ENCODE data around the gene BTC. TPM values are rescaled to one million over a fixed set of nuclear protein-coding genes. Genes with fewer than 3 reads are reported as not detected.

The BTC gene
- polyA plus RNA-seq, 1 of the 3 experiments (the other 2 are of a cell fraction): not detected

DNA sequence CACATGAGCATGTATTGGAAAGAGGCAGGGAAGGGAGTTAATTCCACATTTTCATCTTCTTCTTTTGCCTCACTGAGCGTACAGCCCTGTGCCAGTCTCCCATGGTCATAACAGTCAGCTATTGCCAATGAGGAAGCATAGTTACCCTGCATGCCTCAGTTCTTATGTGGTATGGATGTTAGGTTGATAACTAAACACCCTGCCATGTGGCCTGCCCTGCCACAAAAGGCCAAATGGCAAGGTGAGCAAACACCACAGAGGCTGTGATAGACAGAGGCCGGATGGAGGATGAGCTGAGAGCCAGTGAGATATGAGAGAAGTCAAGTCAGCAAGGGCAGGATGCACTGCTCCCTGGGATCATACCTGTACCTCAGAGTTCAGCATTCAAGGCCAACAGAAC is 59.3 kb downstream of the BTC start:
- DNase-seq: no peak
- H3K4me3 ChIP-seq (ENCODE audit: low read depth in 2 of 2, low read length in 1 of 2): no peak overlapping the region
- H3K27me3 ChIP-seq (ENCODE audit: insufficient read depth): no peaks in the 10 kb centered on the region
- no peaks in the 10 kb centered on the region for H3K9me3 ChIP-seq
- no peaks in the 10 kb centered on the region for H3K79me2 ChIP-seq (ENCODE audit: insufficient read depth)
- WGBS (ENCODE audit: low lambda C conversion rate): 18% methylated on average over 2 of the region's 2 CpGs
- POLR2A ChIA-PET: no interaction called here
- no peaks in the 10 kb centered on the region for H3K36me3 ChIP-seq (replicated peaks in 1 of 2; ENCODE audit: control insufficient read depth in 1 of 2, insufficient read depth in 2 of 2, low read length in 1 of 2)
- no peaks in the 10 kb centered on the region for H4K20me1 ChIP-seq (ENCODE audit: insufficient read depth)
- H2AFZ ChIP-seq (ENCODE audit: low read depth): no peak overlapping the region
- TF ChIP-seq, protein P1, sequence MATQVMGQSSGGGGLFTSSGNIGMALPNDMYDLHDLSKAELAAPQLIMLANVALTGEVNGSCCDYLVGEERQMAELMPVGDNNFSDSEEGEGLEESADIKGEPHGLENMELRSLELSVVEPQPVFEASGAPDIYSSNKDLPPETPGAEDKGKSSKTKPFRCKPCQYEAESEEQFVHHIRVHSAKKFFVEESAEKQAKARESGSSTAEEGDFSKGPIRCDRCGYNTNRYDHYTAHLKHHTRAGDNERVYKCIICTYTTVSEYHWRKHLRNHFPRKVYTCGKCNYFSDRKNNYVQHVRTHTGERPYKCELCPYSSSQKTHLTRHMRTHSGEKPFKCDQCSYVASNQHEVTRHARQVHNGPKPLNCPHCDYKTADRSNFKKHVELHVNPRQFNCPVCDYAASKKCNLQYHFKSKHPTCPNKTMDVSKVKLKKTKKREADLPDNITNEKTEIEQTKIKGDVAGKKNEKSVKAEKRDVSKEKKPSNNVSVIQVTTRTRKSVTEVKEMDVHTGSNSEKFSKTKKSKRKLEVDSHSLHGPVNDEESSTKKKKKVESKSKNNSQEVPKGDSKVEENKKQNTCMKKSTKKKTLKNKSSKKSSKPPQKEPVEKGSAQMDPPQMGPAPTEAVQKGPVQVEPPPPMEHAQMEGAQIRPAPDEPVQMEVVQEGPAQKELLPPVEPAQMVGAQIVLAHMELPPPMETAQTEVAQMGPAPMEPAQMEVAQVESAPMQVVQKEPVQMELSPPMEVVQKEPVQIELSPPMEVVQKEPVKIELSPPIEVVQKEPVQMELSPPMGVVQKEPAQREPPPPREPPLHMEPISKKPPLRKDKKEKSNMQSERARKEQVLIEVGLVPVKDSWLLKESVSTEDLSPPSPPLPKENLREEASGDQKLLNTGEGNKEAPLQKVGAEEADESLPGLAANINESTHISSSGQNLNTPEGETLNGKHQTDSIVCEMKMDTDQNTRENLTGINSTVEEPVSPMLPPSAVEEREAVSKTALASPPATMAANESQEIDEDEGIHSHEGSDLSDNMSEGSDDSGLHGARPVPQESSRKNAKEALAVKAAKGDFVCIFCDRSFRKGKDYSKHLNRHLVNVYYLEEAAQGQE (IDR thresholded peaks at IDR 0.05; ENCODE audit: low read depth, low read length): no peak
- no peak for TF ChIP-seq YY1 (IDR thresholded peaks at IDR 0.05; ENCODE audit: low read depth)
- no peak for TF ChIP-seq RAD21 (IDR thresholded peaks at IDR 0.05; ENCODE audit: low read length)
- no peak for TF ChIP-seq TEAD4 (IDR thresholded peaks at IDR 0.05; ENCODE audit: borderline replicate concordance, insufficient read depth)
- no peak for TF ChIP-seq RCOR1 (IDR thresholded peaks at IDR 0.05; ENCODE audit: low read length)
- TF ChIP-seq GABPA (IDR thresholded peaks at IDR 0.05; ENCODE audit: low read depth): no peak
- TF ChIP-seq USF1 (IDR thresholded peaks at IDR 0.05; ENCODE audit: borderline replicate concordance, low read depth): no peak
- no peak for TF ChIP-seq USF2 (IDR thresholded peaks at IDR 0.05; ENCODE audit: borderline replicate concordance, low read depth, low read length)
- no peak for TF ChIP-seq RXRA (IDR thresholded peaks at IDR 0.05; ENCODE audit: borderline replicate concordance, low read depth)
- TF ChIP-seq POLR2AphosphoS5 (IDR thresholded peaks at IDR 0.05; ENCODE audit: low read depth, low read length): no peak
- no peak for TF ChIP-seq FOSL2 (IDR thresholded peaks at IDR 0.05; ENCODE audit: borderline replicate concordance, low read depth)
- no peak for TF ChIP-seq MAX (IDR thresholded peaks at IDR 0.05; ENCODE audit: low read depth)
- TF ChIP-seq SMC3 (IDR thresholded peaks at IDR 0.05; ENCODE audit: low read depth, low read length): no peak
- TF ChIP-seq FOXJ3 (CRISPR knock-in tag; IDR thresholded peaks at IDR 0.05): no peak
- TF ChIP-seq NFIC (IDR thresholded peaks at IDR 0.05; ENCODE audit: borderline replicate concordance): no peak
- TF ChIP-seq RFX5 (IDR thresholded peaks at IDR 0.05; ENCODE audit: low read length): no peak
- TF ChIP-seq, protein P2, sequence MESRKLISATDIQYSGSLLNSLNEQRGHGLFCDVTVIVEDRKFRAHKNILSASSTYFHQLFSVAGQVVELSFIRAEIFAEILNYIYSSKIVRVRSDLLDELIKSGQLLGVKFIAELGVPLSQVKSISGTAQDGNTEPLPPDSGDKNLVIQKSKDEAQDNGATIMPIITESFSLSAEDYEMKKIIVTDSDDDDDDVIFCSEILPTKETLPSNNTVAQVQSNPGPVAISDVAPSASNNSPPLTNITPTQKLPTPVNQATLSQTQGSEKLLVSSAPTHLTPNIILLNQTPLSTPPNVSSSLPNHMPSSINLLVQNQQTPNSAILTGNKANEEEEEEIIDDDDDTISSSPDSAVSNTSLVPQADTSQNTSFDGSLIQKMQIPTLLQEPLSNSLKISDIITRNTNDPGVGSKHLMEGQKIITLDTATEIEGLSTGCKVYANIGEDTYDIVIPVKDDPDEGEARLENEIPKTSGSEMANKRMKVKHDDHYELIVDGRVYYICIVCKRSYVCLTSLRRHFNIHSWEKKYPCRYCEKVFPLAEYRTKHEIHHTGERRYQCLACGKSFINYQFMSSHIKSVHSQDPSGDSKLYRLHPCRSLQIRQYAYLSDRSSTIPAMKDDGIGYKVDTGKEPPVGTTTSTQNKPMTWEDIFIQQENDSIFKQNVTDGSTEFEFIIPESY (IDR thresholded peaks at IDR 0.05; ENCODE audit: borderline replicate concordance, low read depth): no peak
- no peak for TF ChIP-seq CHD2 (IDR thresholded peaks at IDR 0.05; ENCODE audit: low read length, partially characterized antibody)
- no peak for TF ChIP-seq NRF1 (IDR thresholded peaks at IDR 0.05; ENCODE audit: low read depth, low read length)
- TF ChIP-seq TAF1 (IDR thresholded peaks at IDR 0.05; ENCODE audit: borderline replicate concordance, low read depth, low read length): no peak
- CTCF ChIA-PET: no interaction called here
- H3K4me1 ChIP-seq (ENCODE audit: control insufficient read depth in 1 of 2, insufficient read depth in 2 of 2, low read depth in 1 of 2, low read length in 1 of 2): no peaks in the 10 kb centered on the region
- H3K27ac ChIP-seq (ENCODE audit: low read depth in 2 of 2, low read length in 1 of 2): no peak overlapping the region
- H3K4me2 ChIP-seq: no peak overlapping the region
- H3K9me2 ChIP-seq: no peaks in the 10 kb centered on the region
- H3F3A ChIP-seq (replicated peaks; ENCODE audit: insufficient read depth): no peaks in the 10 kb centered on the region
- H3K9ac ChIP-seq: no peak overlapping the region

All from SK-N-SH (cell line).